Keratinocyte (primary cell): ENCODE data around the gene RSPH10B. TPM values are rescaled to one million over a fixed set of nuclear protein-coding genes. Genes with fewer than 3 reads are reported as not detected.
"Not testable (repeated sequence)": the region's sequence is repeated elsewhere in the genome, so short reads cannot be mapped to it uniquely, and the experiment has no call there.

Source experiments
- DNase-seq: peaks from one replicate; pipeline ENCODE4 v3.0.0-alpha.2; 2011; ENCODE audit warnings: low read depth, missing footprints, low spot score
- FAIRE-seq: peaks from 2 replicates; lab custom pipeline; 2011; peaks lifted over from hg19 to GRCh38; lab: Jason Lieb, UNC
- H2AFZ ChIP-seq: 2 replicates; pipeline ENCODE4 v1.6.0; 2012; ENCODE audit warnings: low read length, control low read depth, inconsistent platforms; ENCODE audit not compliant: control insufficient read depth
- H3K27ac ChIP-seq: 2 replicates; pipeline ENCODE4 v1.5.1; 2011; ENCODE audit warnings: low read length; ENCODE audit not compliant: control insufficient read depth, insufficient read depth
- H3K27me3 ChIP-seq: 3 replicates; pipeline ENCODE4 v1.6.0; 2011; ENCODE audit warnings: low read length; ENCODE audit not compliant: control insufficient read depth, insufficient read depth; ENCODE audit errors: extremely low read depth
- H3K36me3 ChIP-seq, 2 experiments: 2 replicates in 1 of 2; 3 replicates in 1 of 2; pipeline ENCODE4 v1.5.1; 2011; ENCODE audit warnings: low read length in 2 of 2, mild to moderate bottlenecking in 1 of 2; ENCODE audit not compliant: control insufficient read depth in 2 of 2, insufficient read depth in 2 of 2; ENCODE audit errors: extremely low read depth in 1 of 2
- H3K4me1 ChIP-seq: 3 replicates; pipeline ENCODE4 v1.5.1; 2011; ENCODE audit warnings: low read length; ENCODE audit not compliant: control insufficient read depth, insufficient read depth; ENCODE audit errors: extremely low read depth
- H3K4me2 ChIP-seq: 3 replicates; pipeline ENCODE4 v1.6.0; 2011; ENCODE audit warnings: low read depth, low read length; ENCODE audit not compliant: control insufficient read depth, insufficient read depth; ENCODE audit errors: extremely low read depth
- H3K4me3 ChIP-seq, 3 experiments: fragments of 200-600 bp in 1 of 3; sonication (generic) in 1 of 3; 2 replicates in 2 of 3; 3 replicates in 1 of 3; pipeline ENCODE4 v1.5.1; 2011 to 2016; ENCODE audit warnings: low read length in 3 of 3, mild to moderate bottlenecking in 3 of 3, control low read depth in 2 of 3, inconsistent platforms in 1 of 3, low read depth in 1 of 3, mixed read lengths in 1 of 3, mixed run types in 1 of 3, moderate library complexity in 1 of 3; ENCODE audit not compliant: control insufficient read depth in 2 of 3, insufficient read depth in 2 of 3; ENCODE audit errors: extremely low read depth in 1 of 3
- H3K79me2 ChIP-seq: 2 replicates; pipeline ENCODE4 v1.6.0; 2012; ENCODE audit warnings: low read length; ENCODE audit not compliant: control insufficient read depth, insufficient read depth
- H3K9ac ChIP-seq: 3 replicates; pipeline ENCODE4 v1.6.0; 2011; ENCODE audit warnings: low read length; ENCODE audit not compliant: control insufficient read depth, insufficient read depth; ENCODE audit errors: extremely low read depth
- H3K9me1 ChIP-seq: 3 replicates; pipeline ENCODE4 v1.6.0; 2011; ENCODE audit warnings: low read length; ENCODE audit not compliant: control insufficient read depth, insufficient read depth; ENCODE audit errors: extremely low read depth
- H3K9me3 ChIP-seq: 2 replicates; pipeline ENCODE4 v1.5.1; 2012; ENCODE audit warnings: low read depth, low read length; ENCODE audit not compliant: control insufficient read depth
- H4K20me1 ChIP-seq: 3 replicates; pipeline ENCODE4 v1.6.0; 2011; ENCODE audit warnings: low read length; ENCODE audit not compliant: control insufficient read depth, insufficient read depth; ENCODE audit errors: extremely low read depth
- CTCF ChIP-seq, 3 experiments: IDR thresholded peaks in 1 of 3; conservative IDR thresholded peaks in 1 of 3; optimal IDR thresholded peaks in 1 of 3; 2 replicates in 2 of 3; 3 replicates in 1 of 3; pipeline versions ENCODE3 to v1.5.1; 2011; ENCODE audit warnings: low read length in 3 of 3, mild to moderate bottlenecking in 3 of 3, moderate library complexity in 2 of 3, control low read depth in 1 of 3, inconsistent platforms in 1 of 3; ENCODE audit not compliant: insufficient read depth in 2 of 3; ENCODE audit errors: extremely low read depth in 1 of 3
- EZH2 ChIP-seq: IDR thresholded peaks from one replicate; pipeline ENCODE4 v1.6.1; 2012; ENCODE audit warnings: inconsistent platforms, mild to moderate bottlenecking, low read length, moderate library complexity
- dilution Hi-C: fragments of 300-500 bp; cut with MboI; formaldehyde crosslinking; loops from one replicate; pipeline ENCODE4 v1.7.0; 2020; ENCODE audit warnings: low sequenced_read_pairs; ENCODE audit not compliant: extremely low pct_ligation_motif_present
- polyA minus RNA-seq, 3 experiments: library from RNA; depleted of rRNA, polyadenylated mRNA; stranded (reverse); fragments of >200 nt; gene quantifications; 1 replicate in 1 of 3; 2 replicates in 1 of 3; 3 replicates in 1 of 3; pipeline ENCODE4 v1.2.3, GENCODE V29; 2011
- polyA plus RNA-seq, 5 experiments: library from polyadenylated mRNA; depleted of rRNA in 3 of 5; stranded (reverse) in 3 of 5; stranded (forward) in 1 of 5; unstranded in 1 of 5; fragments of >200 nt; gene quantifications; 1 replicate in 1 of 5; 2 replicates in 3 of 5; 3 replicates in 1 of 5; pipeline versions ENCODE4 v1.2.1 to v1.2.3, GENCODE V29; 2011 to 2012; ENCODE audit warnings: missing spikeins in 2 of 5, low read depth in 1 of 5, low replicate concordance in 1 of 5

The RSPH10B gene
- polyA plus RNA-seq (0.03 TPM in 1 of 3 replicates, not detected in the others), polyA minus RNA-seq (not detected in 3 replicates)
- polyA plus RNA-seq (2011; ENCODE audit: low read depth) = not detected
- polyA plus RNA-seq (2011; cell fraction: cytosol; rRNA removed) = not detected in 2 replicates
- not detected in 2 replicates for polyA plus RNA-seq (2011; cell fraction: nucleus; rRNA removed)
- 0.06 TPM in 1 of 2 replicates, not detected in the other for polyA plus RNA-seq (2012; ENCODE audit: low replicate concordance)
- polyA minus RNA-seq (2011; cell fraction: cytosol; rRNA and poly(A)+ RNA removed) = not detected
- polyA minus RNA-seq (2011; cell fraction: nucleus; rRNA and poly(A)+ RNA removed) = 0.23 TPM in 1 of 2 replicates, not detected in the other

- H3K4me1 ChIP-seq, H2AFZ ChIP-seq, H3K9me1 ChIP-seq, H4K20me1 ChIP-seq, FAIRE-seq, H3K9me3 ChIP-seq, dilution Hi-C loops, H3K4me2 ChIP-seq, H3K36me3 ChIP-seq, DNase-seq, H3K79me2 ChIP-seq, H3K27me3 ChIP-seq, H3K9ac ChIP-seq, H3K4me3 ChIP-seq, H3K27ac ChIP-seq: not testable (repeated sequence)
These were observed at the start of gene RSPH10B for GRCh38 chr7:5970347-5970911. Gene RSPH10B (minus strand): TSS chr7:5970689. CDS start chr7:5967116, 3,573 bp downstream.

- Histone ChIP-seq H4K20me1 (no peaks in the 10 kb centered on the region), H3K79me2 (peaks cover 14% of the 10 kb centered on the region), H3K4me3 (no peak overlapping the region), H3K27me3 (no peaks in the 10 kb centered on the region), H3K9ac (peak overlapping the region; percentile 14), H2AFZ (no peak overlapping the region), H3K9me3 (no peaks in the 10 kb centered on the region), H3K27ac (peak overlapping the region; percentile 64), H3K9me1 (no peaks in the 10 kb centered on the region), H3K4me1 (peaks cover 8% of the 10 kb centered on the region), H3K36me3 (peaks cover 11 to 30% of the 10 kb centered on the region in 2 experiments), H3K4me2 (no peak overlapping the region)
- no peak for FAIRE-seq
- no peak for DNase-seq
- TF ChIP-seq EZH2 (no peak), CTCF (optimal IDR thresholded peaks at IDR 0.05 in 1 of 3, IDR thresholded peaks at IDR 0.05 in 1 of 3, conservative IDR thresholded peaks at IDR 0.05 in 1 of 3; ENCODE audit: extremely low read depth in 1 of 3, insufficient read depth in 2 of 3, low read length in 3 of 3) (no peak)
- dilution Hi-C loops = no loop called here
These were observed 46.1 kb upstream of the RSPH10B start for GRCh38 chr7:6016653-6016966.
